Small intestine (tissue), 7 donors: Measurements from ENCODE around the gene DNAI2. TPM values are rescaled to one million over a fixed set of nuclear protein-coding genes. Genes with fewer than 3 reads are reported as not detected.
"Not testable (repeated sequence)": the region's sequence is repeated elsewhere in the genome, so short reads cannot be mapped to it uniquely, and the experiment has no call there.

Source experiments
- DNase-seq, 2 donors: peaks; one replicate each; pipeline versions ENCODE4 v3.0.0 to v3.0.0-alpha.2; 2013
- FAIRE-seq: peaks from 2 replicates; lab custom pipeline; 2012; peaks lifted over from hg19 to GRCh38; lab: Jason Lieb, UNC
- H3K27ac ChIP-seq, 3 donors: one replicate each; pipeline ENCODE4 v1.5.1; 2013; ENCODE audit warnings: low read length in 2 of 3, mild to moderate bottlenecking in 2 of 3, control low read depth in 1 of 3, inconsistent platforms in 1 of 3, low read depth in 1 of 3, moderate library complexity in 1 of 3
- H3K27me3 ChIP-seq, 3 donors: one replicate each; pipeline ENCODE4 v1.6.1; 2013; ENCODE audit warnings: low read length in 3 of 3, inconsistent platforms in 1 of 3; ENCODE audit not compliant: control insufficient read depth in 3 of 3, insufficient read depth in 3 of 3
- H3K36me3 ChIP-seq, 3 donors: one replicate each; pipeline ENCODE4 v1.6.1; 2013; ENCODE audit warnings: low read length in 3 of 3, inconsistent platforms in 1 of 3, low read depth in 1 of 3, mild to moderate bottlenecking in 1 of 3, moderate library complexity in 1 of 3; ENCODE audit not compliant: control insufficient read depth in 3 of 3, insufficient read depth in 2 of 3
- H3K4me1 ChIP-seq, 3 donors: one replicate each; pipeline ENCODE4 v1.6.1; 2013; ENCODE audit warnings: low read length in 2 of 3, inconsistent platforms in 1 of 3, low read depth in 1 of 3, mild to moderate bottlenecking in 1 of 3, moderate library complexity in 1 of 3; ENCODE audit not compliant: control insufficient read depth in 3 of 3, insufficient read depth in 2 of 3
- H3K4me3 ChIP-seq, 3 donors: one replicate each; pipeline ENCODE4 v1.5.1; 2013; ENCODE audit warnings: low read length in 3 of 3, control low read depth in 1 of 3, inconsistent platforms in 1 of 3, low read depth in 1 of 3, mild to moderate bottlenecking in 1 of 3, moderate library complexity in 1 of 3
- H3K9me3 ChIP-seq, 2 donors: one replicate each; pipeline ENCODE4 v1.6.1; 2013; ENCODE audit warnings: low read depth in 1 of 2, low read length in 1 of 2; ENCODE audit not compliant: control insufficient read depth in 2 of 2, insufficient read depth in 1 of 2
- WGBS, 3 donors: extraction: QIAGEN DNeasy Blood & Tissue Kit; methylation state at CpG; one replicate each; pipeline ENCODE4 v1.1.7; 2013; 5-methylcytosine and 5-hydroxymethylcytosine counted together
- polyA plus RNA-seq, 4 donors: library from polyadenylated mRNA; stranded (reverse) in 3 of 4; unstranded in 1 of 4; fragments of 200-250 nt in 3 of 4; fragments of 120-200 nt in 1 of 4; gene quantifications; one replicate each; pipeline versions ENCODE4 v1.2.1 to v1.2.3, GENCODE V29; 2013
- donor health status: healthy with polysubstance abuse.
- donor health status: control.
- donor health status: control.
- donor health status: Bipolar disorder and iron deficiency.
- donor health status: healthy.

DNAI2 gene
- polyA plus RNA-seq, 4 donors: 0.03 to 0.10 TPM; not detected in 2

DNA sequence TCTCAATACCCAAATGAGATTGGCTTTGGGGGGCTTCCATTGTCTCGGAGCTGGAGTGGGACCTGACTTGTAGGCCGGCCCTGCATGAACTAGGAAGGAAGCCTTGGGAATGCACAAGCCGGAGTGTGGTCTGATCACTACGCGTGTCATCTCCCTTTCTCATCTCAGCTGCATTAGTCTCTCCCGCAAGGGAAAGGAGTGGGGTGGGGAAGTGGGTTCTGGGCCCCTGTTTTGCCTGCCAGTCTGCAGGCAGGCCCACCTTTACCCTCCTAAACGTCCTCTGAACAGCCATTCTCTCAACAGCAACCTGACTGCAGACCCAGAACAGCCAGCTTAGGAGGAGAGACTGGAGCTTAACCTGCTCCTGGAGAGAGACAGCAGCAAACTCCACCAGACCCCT is 11.4 kb upstream of the DNAI2 start:
- Histone ChIP-seq H3K4me1 (no peaks in the 10 kb centered on the region), H3K4me3 (no peak overlapping the region), H3K9me3 (peaks cover 0 to 4% of the 10 kb centered on the region in 2 donors), H3K27me3 (no peaks in the 10 kb centered on the region), H3K36me3 (peaks cover 0 to 22% (median 0%) of the 10 kb centered on the region in 3 donors), H3K27ac (no peak overlapping the region)
- DNase-seq: no peak
- 83 to 90% (median 85%) methylated on average over 7 of the region's 7 CpGs for WGBS, 3 donors
- no peak for FAIRE-seq

- WGBS, 3 donors: 79 to 86% (median 84%) methylated on average over 4 of the region's 4 CpGs
- H3K27me3 ChIP-seq, H3K4me3 ChIP-seq, FAIRE-seq, H3K9me3 ChIP-seq, H3K4me1 ChIP-seq, H3K27ac ChIP-seq, DNase-seq, H3K36me3 ChIP-seq: not testable (repeated sequence)
Observed at GRCh38 chr17:74267054-74267453, 7.0 kb upstream of the DNAI2 start.

DNA sequence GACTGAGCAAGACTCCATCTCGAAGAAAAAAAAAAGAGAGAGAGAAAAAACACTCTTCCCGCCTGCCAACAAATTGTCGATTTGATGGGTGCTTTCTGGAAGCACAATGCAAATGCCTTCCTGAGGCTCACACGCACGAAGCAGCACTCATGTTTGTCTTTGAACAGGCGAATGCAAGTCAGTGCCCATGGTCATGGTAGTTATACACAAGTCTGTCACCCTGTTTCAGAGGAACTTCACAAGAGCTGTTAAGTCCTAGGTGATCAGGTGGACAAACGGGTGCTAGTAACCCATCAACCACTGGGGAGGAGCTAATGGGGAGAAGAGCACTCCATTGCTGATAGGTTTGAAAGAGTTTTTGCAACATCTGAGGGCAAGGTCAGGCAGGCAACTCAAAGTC is 6.5 kb upstream of the DNAI2 start:
- Histone ChIP-seq H3K27ac (no peak overlapping the region), H3K4me1 (no peaks in the 10 kb centered on the region), H3K36me3 (no peaks in the 10 kb centered on the region), H3K9me3 (peaks cover 0 to 4% of the 10 kb centered on the region in 2 donors), H3K27me3 (peaks cover 0 to 3% (median 0%) of the 10 kb centered on the region in 3 donors), H3K4me3 (no peak overlapping the region)
- FAIRE-seq (no peak), DNase-seq (no peak)
- 87 to 90% (median 88%) methylated on average over 7 of the region's 7 CpGs for WGBS, 3 donors

DNA sequence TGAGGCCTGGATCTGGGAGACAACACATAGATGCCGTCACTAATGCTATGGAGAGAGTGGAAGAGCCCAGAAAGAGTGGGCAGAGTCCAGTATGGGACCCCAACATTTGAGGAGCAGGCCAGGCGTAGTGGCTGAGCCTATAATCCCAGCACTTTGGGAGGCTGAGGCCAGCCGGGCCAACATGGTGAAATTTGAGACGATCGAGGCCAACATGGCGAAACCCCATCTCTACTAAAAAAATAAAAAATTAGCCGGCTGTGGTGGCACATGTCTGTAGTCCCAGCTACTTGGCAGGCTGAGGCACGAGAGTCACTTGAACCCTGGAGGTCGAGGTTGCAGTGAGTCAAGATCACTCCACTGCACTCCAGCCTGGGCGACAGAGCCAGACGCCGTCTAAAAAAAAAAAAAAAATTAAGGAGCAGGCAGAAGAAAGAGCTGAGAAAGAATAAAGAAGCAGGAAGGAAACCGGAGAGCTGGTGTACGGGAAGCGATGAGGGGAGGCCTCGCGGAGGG is 6.0 kb upstream of the DNAI2 start:
- H3K27me3 ChIP-seq: peaks cover 0 to 6% (median 0%) of the 10 kb centered on the region in 3 donors
- H3K4me3 ChIP-seq: no peak overlapping the region
- no peak for FAIRE-seq
- H3K9me3 ChIP-seq: peaks cover 0 to 4% of the 10 kb centered on the region in 2 donors
- 69 to 78% (median 74%) methylated on average over 17 of the region's 17 CpGs for WGBS, 3 donors
- DNase-seq: no peak
- no peak overlapping the region for H3K27ac ChIP-seq
- no peaks in the 10 kb centered on the region for H3K36me3 ChIP-seq
- H3K4me1 ChIP-seq: no peaks in the 10 kb centered on the region

- Histone ChIP-seq H3K9me3 (peaks cover 0 to 4% of the 10 kb centered on the region in 2 donors), H3K4me3 (no peak overlapping the region), H3K27ac (no peak overlapping the region), H3K36me3 (no peaks in the 10 kb centered on the region), H3K27me3 (peaks cover 0 to 6% (median 0%) of the 10 kb centered on the region in 3 donors), H3K4me1 (no peaks in the 10 kb centered on the region)
- FAIRE-seq: no peak
- no peak for DNase-seq
- WGBS, 3 donors: 61 to 75% (median 64%) methylated on average over 8 of the region's 8 CpGs
Observed at GRCh38 chr17:74268558-74268957, 5.5 kb upstream of the DNAI2 start.

GRCh38 chr17:74270333-74270732 is 3.7 kb upstream of the DNAI2 start:
- Histone ChIP-seq H3K27ac (no peak overlapping the region), H3K4me3 (no peak overlapping the region), H3K9me3 (peaks cover 0 to 4% of the 10 kb centered on the region in 2 donors), H3K4me1 (peaks cover 0 to 10% (median 5%) of the 10 kb centered on the region in 3 donors), H3K27me3 (peaks cover 0 to 15% (median 0%) of the 10 kb centered on the region in 3 donors), H3K36me3 (no peaks in the 10 kb centered on the region)
- FAIRE-seq (no peak), DNase-seq (no peak)
- 65 to 77% (median 74%) methylated on average over 10 of the region's 10 CpGs for WGBS, 3 donors

- Histone ChIP-seq H3K9me3 (peaks cover 0 to 4% of the 10 kb centered on the region in 2 donors), H3K4me1 (peaks cover 0 to 10% (median 5%) of the 10 kb centered on the region in 3 donors), H3K27me3 (peaks cover 0 to 15% (median 0%) of the 10 kb centered on the region in 3 donors), H3K4me3 (no peak overlapping the region), H3K27ac (no peak overlapping the region), H3K36me3 (no peaks in the 10 kb centered on the region)
- no peak for DNase-seq
- WGBS, 3 donors: 78 to 90% (median 88%) methylated on average over 3 of the region's 3 CpGs
- no peak for FAIRE-seq
Observed at GRCh38 chr17:74271281-74271680, 2.8 kb upstream of the DNAI2 start.

DNA sequence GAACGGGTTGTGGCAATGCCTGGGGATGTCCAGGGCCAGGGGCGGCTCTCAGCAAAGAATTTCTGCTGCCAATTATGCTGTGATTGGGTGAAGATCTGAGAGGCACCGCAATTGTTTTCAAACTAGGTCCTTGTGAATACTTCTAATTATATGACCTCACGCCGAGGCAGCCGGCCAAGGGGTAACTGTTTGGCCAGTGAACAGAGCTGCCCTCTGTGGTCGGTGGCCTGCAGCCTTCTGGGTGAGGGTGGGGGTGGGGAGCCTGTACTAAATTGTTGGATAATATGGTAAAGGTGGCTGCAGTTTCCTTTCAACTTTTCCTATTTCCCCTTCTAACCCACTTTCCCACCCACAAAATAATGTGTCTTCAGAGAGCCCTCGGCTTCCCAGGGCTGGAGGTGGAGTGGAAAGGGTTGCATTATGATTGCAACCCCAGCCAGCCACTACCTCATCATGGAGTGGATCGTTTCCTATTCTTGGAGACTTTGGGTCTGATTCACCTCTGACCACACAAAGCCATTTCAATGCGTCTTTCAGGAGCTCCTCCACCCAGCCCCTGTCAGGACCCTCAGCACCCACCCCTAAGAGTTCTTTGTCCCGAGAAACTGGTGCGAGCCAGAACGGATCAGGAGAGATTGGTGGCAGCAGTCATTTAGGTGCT is 2.0 kb upstream of the DNAI2 start:
- no peak for FAIRE-seq
- DNase-seq: no peak
- WGBS, 3 donors: 60 to 74% (median 73%) methylated on average over 13 of the region's 13 CpGs

More for the DNA sequence above, 2.0 kb upstream of the DNAI2 start:
- Histone ChIP-seq H3K27ac (peak overlapping the region in 1 of 3 donors; percentile 41), H3K9me3 (peaks cover 0 to 4% of the 10 kb centered on the region in 2 donors), H3K36me3 (no peaks in the 10 kb centered on the region), H3K4me3 (no peak overlapping the region), H3K27me3 (peaks cover 0 to 15% (median 0%) of the 10 kb centered on the region in 3 donors), H3K4me1 (peaks cover 0 to 10% (median 5%) of the 10 kb centered on the region in 3 donors)
